ENCODE measurements around the gene DRD4.

The DRD4 gene

DNA sequence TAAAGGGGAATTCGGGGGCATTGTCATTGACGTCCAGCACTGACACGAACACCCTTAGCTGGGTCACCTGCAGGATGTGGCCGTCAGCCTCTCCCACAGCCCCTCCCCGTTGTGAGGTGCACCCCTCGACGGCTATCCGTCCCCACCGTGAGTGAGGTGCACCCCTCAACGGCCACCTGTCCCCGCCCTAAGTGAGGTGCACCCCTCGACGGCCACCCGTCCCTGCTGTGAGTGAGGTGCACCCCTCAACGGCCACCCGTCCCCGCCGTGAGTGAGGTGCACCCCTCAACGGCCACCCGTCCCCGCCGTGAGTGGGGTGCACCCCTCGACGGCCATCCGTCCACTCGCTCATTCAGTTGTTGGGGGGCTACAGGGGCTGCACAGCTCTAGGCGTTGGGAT is 15.2 kb upstream of the DRD4 start:
- no peak for DNase-seq (ENCODE audit: low spot score)

DNA sequence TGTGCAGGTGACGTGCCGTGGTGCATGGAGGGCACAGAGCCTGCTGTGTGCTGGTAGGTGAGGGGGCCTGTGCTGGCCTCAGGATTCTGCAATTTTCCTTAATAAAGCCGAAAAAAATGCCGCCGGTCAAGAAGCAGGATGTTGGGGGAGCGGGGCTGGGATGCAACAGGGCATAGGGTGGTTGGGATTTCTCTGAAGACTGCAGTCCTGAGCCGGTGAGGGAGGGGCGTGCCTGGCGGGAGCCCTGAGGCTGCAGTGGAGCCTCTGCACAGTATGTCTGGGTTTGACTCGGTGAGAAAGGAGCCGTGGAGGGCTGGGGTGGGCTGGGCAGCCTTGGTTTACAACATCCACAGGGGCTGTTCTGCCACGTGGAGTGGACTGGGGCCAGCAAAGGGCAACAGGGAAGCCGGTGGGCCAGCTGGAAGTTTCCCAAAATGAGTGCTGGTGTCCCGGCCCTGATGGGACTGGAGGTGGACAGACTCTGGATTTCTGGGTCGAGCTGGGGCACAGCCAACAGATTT is 13.7 kb upstream of the DRD4 start:
- no peak for DNase-seq (ENCODE audit: low spot score)

GRCh38 chr11:623999-624704 is 12.9 kb upstream of the DRD4 start:
- no peak for DNase-seq (ENCODE audit: low spot score)

DNA sequence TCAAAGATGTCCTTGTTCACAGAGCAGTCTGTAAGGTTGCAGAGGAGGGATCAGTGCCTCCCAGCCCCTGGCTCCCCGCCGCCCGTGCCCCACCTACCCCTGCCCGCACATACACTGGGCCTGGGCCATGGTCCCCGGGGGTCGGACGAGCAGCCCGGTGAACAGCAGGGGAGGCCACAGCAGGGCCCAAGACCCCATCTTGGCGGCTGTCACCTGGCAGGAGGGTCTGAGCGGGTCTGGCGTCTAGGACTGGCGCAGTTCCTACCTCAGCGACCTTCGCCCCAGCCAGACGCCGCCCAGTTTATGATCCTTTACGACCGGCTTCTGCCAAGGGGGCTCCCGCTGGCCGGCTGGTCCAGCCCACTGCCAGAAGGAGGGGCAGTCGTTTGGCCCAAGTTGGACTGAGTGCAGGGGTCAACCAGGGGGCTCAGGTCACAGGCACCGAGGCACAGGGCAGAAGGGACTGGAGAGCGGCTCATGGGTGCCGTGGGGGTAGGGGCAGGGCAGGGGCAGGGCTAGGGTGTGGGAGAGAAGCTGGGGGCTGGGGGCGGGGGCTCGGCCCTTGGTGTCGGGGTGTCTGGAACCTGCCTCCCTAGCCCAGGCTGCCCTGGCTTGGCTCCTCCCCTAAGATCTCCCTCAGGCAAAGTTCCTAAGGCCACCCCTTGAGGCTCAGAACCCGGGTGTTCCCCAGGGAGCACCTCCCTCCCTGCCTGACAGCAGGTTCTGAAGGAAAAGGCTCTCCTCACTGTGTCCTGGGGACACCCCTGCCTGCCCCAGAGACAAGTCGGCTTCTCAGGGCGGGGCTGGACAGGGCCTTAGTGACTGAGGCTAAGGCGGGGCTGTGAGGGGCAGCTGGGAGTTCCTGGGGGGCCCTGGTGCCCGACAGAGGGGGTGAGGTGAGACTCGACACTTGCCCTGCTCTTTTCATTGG is 12.1 kb upstream of the DRD4 start, which contains the start of gene CDHR5:
TSS of gene CDHR5 (minus strand) at position 251 of the 931 bp plus-strand sequence. CDS start at position 198, 53 bp downstream.
- no peak for DNase-seq (ENCODE audit: low spot score)

GRCh38 chr11:625636-626268 is 11.3 kb upstream of the DRD4 start:
- no peak for DNase-seq (ENCODE audit: low spot score)

DNA sequence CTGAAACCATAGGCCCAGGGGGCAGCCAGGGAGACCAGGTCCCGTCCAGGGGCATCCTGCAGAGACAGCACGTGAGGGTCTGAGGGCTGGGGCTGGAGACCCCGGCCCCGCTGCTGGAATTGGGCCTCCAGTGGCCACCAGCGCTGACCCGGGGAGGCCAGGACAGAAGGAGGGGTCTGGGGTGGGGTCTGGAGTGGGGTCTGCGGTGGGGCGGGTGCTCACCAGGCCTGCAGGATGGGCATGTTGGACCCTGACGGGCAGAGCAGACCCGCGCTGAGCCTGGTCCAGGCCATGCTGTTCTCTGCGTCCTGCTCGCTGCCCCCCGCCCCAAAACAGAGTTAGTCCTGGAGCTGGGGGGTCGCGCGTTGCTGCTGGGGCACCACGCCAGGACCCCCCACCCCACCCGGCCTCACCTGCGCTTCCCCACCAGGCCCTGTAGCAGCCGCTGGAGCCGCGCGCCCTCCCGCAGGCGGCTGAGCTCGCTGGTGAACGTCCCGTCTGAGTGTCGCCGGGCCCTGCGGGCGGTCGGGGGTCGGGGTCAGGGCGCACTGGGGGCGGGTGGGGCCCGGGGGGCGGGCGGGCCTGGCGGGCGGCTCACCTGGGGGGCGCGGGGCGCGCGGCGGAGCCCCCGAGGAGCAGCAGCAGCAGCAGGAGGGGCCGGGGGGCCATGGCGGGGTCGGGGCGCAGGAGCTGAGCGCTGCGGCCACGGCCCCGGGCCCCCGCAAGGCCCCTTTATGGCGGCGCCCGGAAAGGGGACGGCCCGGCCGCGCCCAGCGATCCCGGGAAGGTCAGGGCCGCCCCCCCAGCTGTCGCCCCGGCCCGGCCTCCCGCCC is 10.4 kb upstream of the DRD4 start, which contains the start of gene SCT:
TSS of gene SCT (minus strand) at position 707 of the 833 bp plus-strand sequence. CDS start at position 669, 38 bp downstream.
- DNase-seq (ENCODE audit: low spot score), result no peak

GRCh38 chr11:627308-627576 is 9.8 kb upstream of the DRD4 start:
- no peak for DNase-seq (ENCODE audit: low spot score)

DNA sequence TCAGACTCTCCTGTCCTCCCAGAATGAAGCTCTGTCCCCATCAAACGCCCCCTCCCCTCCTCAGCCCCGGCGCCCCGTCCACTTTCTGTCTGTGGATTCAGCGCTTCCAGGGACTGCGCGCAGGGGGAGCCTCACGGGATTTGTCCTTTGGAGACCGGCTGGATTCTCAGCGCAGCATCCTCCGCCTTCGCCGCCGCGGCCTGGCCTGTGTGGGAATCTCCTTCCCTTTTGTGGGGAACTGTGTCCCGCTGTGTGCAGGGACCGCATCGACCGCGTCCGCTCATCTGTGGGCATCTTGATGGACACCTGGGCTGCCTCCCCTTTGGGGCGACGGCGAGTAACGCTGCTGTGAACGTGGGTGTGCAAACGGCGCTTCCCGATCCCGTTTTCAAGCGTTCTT is 9.0 kb upstream of the DRD4 start:
- DNase-seq (ENCODE audit: low spot score), result no peak

DNA sequence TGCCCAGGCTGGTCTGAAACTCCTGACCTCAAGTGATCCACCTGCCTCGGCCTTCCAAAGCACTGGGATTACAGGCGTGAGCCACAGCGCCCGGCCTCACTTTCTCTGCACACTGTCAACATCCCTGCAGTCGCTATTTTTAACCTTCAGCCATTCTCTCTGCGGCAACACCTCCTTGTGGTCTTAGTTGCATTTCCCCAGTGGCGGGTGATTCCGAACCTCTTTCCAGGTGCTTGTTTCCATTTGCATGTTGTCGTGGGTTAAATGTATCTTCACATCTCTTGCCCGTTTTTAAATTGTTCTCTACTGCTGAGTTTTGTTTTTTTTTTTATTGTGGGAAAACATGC is 7.9 kb upstream of the DRD4 start:
- DNase-seq (ENCODE audit: low spot score), result peak; percentile 59

DNA sequence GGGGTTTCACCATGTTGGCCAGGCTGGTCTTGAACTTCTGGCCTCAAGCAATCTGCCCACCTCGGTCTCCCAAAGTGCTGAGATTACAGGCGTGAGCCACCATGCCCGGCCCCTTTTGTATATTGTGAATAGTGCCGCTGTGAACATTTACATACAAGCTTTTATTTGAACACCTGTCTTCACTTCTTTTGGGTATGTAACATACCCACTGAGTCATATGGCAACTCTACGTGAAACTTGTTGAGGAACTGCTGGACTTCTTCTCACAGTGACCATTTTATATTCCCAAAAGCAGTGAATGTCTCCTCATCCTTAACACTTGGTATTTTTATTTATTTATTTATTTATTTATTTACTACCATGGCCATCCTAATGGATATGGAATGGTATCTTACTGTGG is 6.2 kb upstream of the DRD4 start:
- DNase-seq (ENCODE audit: low spot score), result no peak

DNA sequence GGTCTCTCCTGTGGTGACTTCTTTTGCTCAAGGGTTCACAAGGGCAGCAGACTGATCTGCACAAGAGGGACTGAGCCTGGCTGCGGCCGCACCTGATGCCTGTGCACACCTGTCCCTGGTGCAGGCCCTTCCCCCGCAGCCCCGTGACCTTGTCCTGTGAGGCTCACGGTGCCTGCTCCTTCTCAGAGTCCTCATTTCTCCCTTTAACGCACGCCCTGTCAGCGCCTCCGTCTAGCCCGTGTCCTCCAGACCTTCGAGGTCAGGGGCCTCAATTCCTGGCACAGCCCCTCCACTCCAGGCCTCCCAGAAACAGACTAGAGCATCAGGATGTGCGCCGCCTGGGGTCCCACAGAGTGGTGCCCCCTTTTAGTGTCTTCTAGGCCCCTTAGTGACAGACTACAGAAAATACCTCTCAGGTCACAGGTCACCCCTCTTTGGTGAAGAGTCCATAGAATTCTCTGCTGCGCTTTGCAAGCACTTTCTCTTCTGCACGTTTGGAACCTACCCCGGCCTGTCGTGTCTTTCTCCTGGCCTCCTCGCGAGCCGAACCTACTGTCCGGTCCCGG is 1.0 kb upstream of the DRD4 start:
- DNase-seq (ENCODE audit: low spot score), result no peak

DNA sequence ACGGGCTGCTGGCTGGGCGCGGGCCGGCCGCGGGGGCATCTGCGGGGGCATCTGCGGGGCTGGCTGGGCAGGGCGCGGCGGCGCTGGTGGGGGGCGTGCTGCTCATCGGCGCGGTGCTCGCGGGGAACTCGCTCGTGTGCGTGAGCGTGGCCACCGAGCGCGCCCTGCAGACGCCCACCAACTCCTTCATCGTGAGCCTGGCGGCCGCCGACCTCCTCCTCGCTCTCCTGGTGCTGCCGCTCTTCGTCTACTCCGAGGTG is 194 bp downstream of the DRD4 start:
- no peak for DNase-seq (ENCODE audit: low spot score)

GRCh38 chr11:637593-638521 is 788 bp downstream of the DRD4 start:
- DNase-seq (ENCODE audit: low spot score), result no peak

DNA sequence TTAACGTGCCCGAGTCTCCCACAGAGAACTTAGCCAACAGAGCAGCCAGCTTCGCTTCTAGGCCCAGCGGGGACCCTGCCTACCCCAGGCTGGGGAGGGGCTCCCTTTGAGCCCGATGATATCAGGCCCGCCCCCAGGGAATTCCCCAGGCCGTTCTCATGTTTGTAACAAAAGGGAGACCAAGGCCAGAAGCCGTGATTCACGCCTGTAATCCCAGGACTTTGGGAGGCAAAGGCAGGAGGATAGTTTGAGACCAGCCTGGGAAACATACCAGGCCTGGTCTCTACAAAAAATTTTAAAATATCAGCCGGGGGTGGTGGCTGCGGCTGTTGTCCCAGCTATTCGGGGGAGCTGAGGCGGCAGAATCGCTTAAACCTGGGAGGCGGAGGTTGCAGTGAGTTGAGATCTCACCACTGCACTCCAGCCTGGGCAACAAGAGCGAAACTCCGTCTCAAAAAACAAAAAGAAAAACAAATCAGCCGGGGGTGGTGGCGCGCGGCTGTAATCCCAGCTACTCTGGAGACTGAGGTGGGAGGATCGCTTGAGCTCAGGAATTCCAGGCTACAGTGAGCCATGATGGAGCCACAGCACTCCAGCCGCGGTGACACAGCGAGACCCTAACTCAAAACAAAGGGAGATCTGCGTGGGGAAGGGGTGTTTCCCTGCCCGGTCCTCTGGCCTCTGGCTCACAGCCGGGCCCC is 1.7 kb downstream of the DRD4 start:
- no peak for DNase-seq (ENCODE audit: low spot score)

DNA sequence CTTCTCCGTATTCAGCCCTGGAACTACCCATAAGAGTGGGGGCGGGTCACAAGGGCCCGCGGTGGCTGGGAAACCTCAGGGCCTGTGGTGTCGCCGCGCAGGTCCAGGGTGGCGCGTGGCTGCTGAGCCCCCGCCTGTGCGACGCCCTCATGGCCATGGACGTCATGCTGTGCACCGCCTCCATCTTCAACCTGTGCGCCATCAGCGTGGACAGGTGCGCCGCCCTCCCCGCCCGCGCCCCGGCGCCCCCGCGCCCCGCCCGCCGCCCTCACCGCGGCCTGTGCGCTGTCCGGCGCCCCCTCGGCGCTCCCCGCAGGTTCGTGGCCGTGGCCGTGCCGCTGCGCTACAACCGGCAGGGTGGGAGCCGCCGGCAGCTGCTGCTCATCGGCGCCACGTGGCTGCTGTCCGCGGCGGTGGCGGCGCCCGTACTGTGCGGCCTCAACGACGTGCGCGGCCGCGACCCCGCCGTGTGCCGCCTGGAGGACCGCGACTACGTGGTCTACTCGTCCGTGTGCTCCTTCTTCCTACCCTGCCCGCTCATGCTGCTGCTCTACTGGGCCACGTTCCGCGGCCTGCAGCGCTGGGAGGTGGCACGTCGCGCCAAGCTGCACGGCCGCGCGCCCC is 2.4 kb downstream of the DRD4 start:
- no peak for DNase-seq (ENCODE audit: low spot score)

GRCh38 chr11:640021-640706 is 3.1 kb downstream of the DRD4 start:
- DNase-seq (ENCODE audit: low spot score), result no peak

GRCh38 chr11:641806-642370 is 4.8 kb downstream of the DRD4 start:
- DNase-seq (ENCODE audit: low spot score), result no peak

- DNase-seq (ENCODE audit: low spot score), result peak; percentile 41
These were observed 6.3 kb downstream of the DRD4 start for GRCh38 chr11:643366-643765.

Measured in NAMALWA (cell line).